Spinal cord (tissue), 10 donors: Measurements from ENCODE around the gene PMS2. TPM values are rescaled to one million over a fixed set of nuclear protein-coding genes. Genes with fewer than 3 reads are reported as not detected.
"Not testable (repeated sequence)": the region's sequence is repeated elsewhere in the genome, so short reads cannot be mapped to it uniquely, and the experiment has no call there.

Experiments used
- DNase-seq, 6 donors: peaks; one replicate each; pipeline versions ENCODE4 v3.0.0 to v3.0.0-alpha.2; 2013 to 2015; ENCODE audit warnings: low spot score in 6 of 6, low read depth in 4 of 6
- H3K27ac ChIP-seq: one replicate; pipeline ENCODE4 v1.5.1; 2013; ENCODE audit warnings: low read depth, low read length, control low read depth
- H3K27me3 ChIP-seq: one replicate; pipeline ENCODE4 v1.6.1; 2013; ENCODE audit warnings: low read length; ENCODE audit not compliant: control insufficient read depth, insufficient read depth
- H3K36me3 ChIP-seq: one replicate; pipeline ENCODE4 v1.6.1; 2013; ENCODE audit warnings: low read length; ENCODE audit not compliant: control insufficient read depth, insufficient read depth
- H3K4me1 ChIP-seq: one replicate; pipeline ENCODE4 v1.6.1; 2013; ENCODE audit warnings: low read length; ENCODE audit not compliant: control insufficient read depth, insufficient read depth
- H3K4me3 ChIP-seq: one replicate; pipeline ENCODE4 v1.5.1; 2013; ENCODE audit warnings: low read depth, low read length, control low read depth
- H3K9me3 ChIP-seq: one replicate; pipeline ENCODE4 v1.6.1; 2013; ENCODE audit warnings: low read length; ENCODE audit not compliant: control insufficient read depth, insufficient read depth
- WGBS: methylation state at CpG from one replicate; pipeline ENCODE4 v1.1.5; 2013; ENCODE audit warnings: missing lambda C conversion rate; ENCODE audit not compliant: insufficient coverage; 5-methylcytosine and 5-hydroxymethylcytosine counted together
- long read RNA-seq, 4 donors: transcript quantifications; one replicate each; lab custom pipeline, GENCODE V29; 2026
- polyA plus RNA-seq, 2 donors: library from polyadenylated mRNA; unstranded; fragments of 120-200 nt; gene quantifications; one replicate each; pipeline ENCODE4 v1.2.1, GENCODE V29; 2013; ENCODE audit not compliant: insufficient read length in 2 of 2
- total RNA-seq, 2 donors: library from RNA; depleted of rRNA in 1 of 2; stranded (reverse); fragments of 120-200 nt in 1 of 2; fragments of >200 nt in 1 of 2; gene quantifications; one replicate each; pipeline versions ENCODE4 v1.2.3 to v1.2.4, GENCODE V29; 2013 to 2014
- donor health status: healthy.

PMS2 gene, protein sequence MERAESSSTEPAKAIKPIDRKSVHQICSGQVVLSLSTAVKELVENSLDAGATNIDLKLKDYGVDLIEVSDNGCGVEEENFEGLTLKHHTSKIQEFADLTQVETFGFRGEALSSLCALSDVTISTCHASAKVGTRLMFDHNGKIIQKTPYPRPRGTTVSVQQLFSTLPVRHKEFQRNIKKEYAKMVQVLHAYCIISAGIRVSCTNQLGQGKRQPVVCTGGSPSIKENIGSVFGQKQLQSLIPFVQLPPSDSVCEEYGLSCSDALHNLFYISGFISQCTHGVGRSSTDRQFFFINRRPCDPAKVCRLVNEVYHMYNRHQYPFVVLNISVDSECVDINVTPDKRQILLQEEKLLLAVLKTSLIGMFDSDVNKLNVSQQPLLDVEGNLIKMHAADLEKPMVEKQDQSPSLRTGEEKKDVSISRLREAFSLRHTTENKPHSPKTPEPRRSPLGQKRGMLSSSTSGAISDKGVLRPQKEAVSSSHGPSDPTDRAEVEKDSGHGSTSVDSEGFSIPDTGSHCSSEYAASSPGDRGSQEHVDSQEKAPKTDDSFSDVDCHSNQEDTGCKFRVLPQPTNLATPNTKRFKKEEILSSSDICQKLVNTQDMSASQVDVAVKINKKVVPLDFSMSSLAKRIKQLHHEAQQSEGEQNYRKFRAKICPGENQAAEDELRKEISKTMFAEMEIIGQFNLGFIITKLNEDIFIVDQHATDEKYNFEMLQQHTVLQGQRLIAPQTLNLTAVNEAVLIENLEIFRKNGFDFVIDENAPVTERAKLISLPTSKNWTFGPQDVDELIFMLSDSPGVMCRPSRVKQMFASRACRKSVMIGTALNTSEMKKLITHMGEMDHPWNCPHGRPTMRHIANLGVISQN
- total RNA-seq (10 to 100 TPM; 25.6 to 32.7 TPM), polyA plus RNA-seq (10 to 100 TPM; 21.7 to 25.9 TPM)
- long read RNA-seq, donor 1, partial matches to known transcripts, result 0 of 1 reads
- long read RNA-seq, donor 1, other reads (novel, unspliced or antisense), result 0 of 1 reads
- long read RNA-seq, donor 2, result 0 reads
- long read RNA-seq, donor 3, partial matches to known transcripts, result 0 of 2 reads
- long read RNA-seq, donor 3, other reads (novel, unspliced or antisense), result 0 of 2 reads
- long read RNA-seq, donor 4, partial matches to known transcripts, result 0 of 2 reads
- long read RNA-seq, donor 4, other reads (novel, unspliced or antisense), result 0 of 2 reads

DNA sequence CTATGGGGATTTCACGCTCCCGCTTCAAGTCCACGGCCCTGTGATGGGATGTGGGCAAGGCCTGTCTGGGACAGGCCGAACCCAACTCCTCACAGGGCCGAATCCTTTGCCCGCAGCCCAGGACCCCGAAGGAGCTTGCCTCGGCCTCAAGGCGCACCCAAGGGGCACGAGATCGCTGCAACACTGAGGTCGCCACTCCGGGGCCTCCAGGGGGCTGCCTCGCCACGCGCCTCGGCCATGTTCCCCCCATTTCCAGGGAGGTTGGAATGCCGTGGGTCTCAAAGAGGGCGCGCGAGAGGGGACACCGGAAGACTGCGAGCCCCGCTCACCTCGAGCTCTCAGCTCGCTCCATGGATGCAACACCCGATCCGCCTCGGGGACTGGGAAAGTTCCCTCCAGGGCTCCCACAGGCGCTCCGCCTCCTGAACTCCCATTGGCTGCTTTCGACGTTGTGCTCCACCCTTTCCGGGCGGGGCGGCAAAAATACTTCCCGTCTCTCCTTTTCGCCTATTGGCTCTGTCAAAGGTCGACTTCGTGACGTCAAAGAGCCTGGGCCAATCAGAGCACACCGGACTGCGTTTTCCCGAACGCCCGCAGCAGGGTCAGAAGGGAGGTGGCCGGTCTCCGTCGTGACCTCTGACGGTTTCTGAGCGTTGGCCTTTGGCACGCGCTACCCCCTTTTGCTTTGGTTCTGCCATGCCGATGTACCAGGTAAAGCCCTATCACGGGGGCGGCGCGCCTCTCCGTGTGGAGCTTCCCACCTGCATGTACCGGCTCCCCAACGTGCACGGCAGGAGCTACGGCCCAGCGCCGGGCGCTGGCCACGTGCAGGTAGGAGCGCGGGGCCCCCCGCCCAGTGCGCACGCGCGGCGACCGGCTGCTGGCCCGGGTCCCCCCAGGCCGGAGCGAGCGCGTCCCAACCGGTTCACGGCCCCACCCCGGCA is at the start of gene PMS2, which contains the start of gene AIMP2:
PMS2 (minus strand) TSS at position 382 of the 944 bp plus-strand sequence; CDS start at position 352, 30 bp downstream.
AIMP2 (plus strand) TSS at position 605 of the 944 bp plus-strand sequence; CDS start at position 697, 92 bp downstream.
- under 1% methylated on average over 84 of the region's 84 CpGs for WGBS
- H3K27ac ChIP-seq, result peak within 1 kb of the TSS; percentile 93
- H3K4me1 ChIP-seq, result peaks cover 8% of the 10 kb centered on the region
- no peaks in the 10 kb centered on the region for H3K27me3 ChIP-seq
- H3K36me3 ChIP-seq, result peaks cover 14% of the 10 kb centered on the region
- H3K4me3 ChIP-seq, result peak within 1 kb of the TSS; percentile 96
- no peaks in the 10 kb centered on the region for H3K9me3 ChIP-seq
- DNase-seq, result peak; percentile 99 to 100 (median 99)

- H3K4me1 ChIP-seq, result peaks cover 20% of the 10 kb centered on the region
- H3K4me3 ChIP-seq, result no peak overlapping the region
- peaks cover 16% of the 10 kb centered on the region for H3K36me3 ChIP-seq
- no peaks in the 10 kb centered on the region for H3K9me3 ChIP-seq
- WGBS, result 100% methylated on average over 1 of the region's 14 CpGs
- no peak for DNase-seq
- H3K27ac ChIP-seq, result no peak overlapping the region
- no peaks in the 10 kb centered on the region for H3K27me3 ChIP-seq
Observed at GRCh38 chr7:6057316-6058129, 48.7 kb upstream of the PMS2 start.

GRCh38 chr7:6056616-6057015 is 47.8 kb upstream of the PMS2 start:
- WGBS, result no CpG with 5 or more reads among the region's 1 CpG
- H3K4me1 ChIP-seq, result peaks cover 20% of the 10 kb centered on the region
- no peak overlapping the region for H3K27ac ChIP-seq
- H3K27me3 ChIP-seq, result no peaks in the 10 kb centered on the region
- peaks cover 20% of the 10 kb centered on the region for H3K36me3 ChIP-seq
- no peak overlapping the region for H3K4me3 ChIP-seq
- H3K9me3 ChIP-seq, result no peaks in the 10 kb centered on the region
- DNase-seq, result no peak

GRCh38 chr7:6051185-6051584 is 42.3 kb upstream of the PMS2 start:
- 98% methylated on average over 8 of the region's 9 CpGs for WGBS
- H3K27ac ChIP-seq, H3K4me1 ChIP-seq, H3K27me3 ChIP-seq, H3K9me3 ChIP-seq, H3K4me3 ChIP-seq, DNase-seq: not testable (repeated sequence)
- peaks cover 49% of the 10 kb centered on the region for H3K36me3 ChIP-seq

- no CpG with 5 or more reads among the region's 4 CpGs for WGBS
- Histone ChIP-seq H3K36me3 (peaks cover 53% of the 10 kb centered on the region), H3K9me3 (no peaks in the 10 kb centered on the region), H3K4me3 (no peak overlapping the region), H3K27me3 (no peaks in the 10 kb centered on the region), H3K4me1 (no peaks in the 10 kb centered on the region), H3K27ac (no peak overlapping the region)
- no peak for DNase-seq
Observed at GRCh38 chr7:6049780-6050179, 40.9 kb upstream of the PMS2 start.

DNA sequence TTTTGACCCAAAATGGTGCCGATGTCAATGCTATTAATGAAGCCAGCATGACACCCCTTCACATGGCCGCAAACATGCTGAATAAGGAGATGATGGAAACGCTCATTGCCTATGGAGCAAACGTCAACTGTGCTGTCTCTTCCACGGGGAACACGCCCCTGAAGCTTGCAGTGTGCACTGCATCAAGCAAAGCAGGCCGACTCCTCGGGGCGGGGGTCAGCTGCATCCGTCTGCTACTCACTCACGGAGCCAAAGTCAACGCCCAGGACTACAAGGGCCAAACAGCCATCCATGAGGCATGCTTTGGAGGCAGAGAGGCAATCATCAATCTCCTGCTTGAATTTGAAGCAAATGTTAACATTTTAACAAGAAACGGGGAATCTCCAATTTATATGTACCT is 26.8 kb upstream of the PMS2 start:
- Histone ChIP-seq H3K27ac (no peak overlapping the region), H3K4me1 (no peaks in the 10 kb centered on the region), H3K4me3 (no peak overlapping the region), H3K9me3 (no peaks in the 10 kb centered on the region), H3K27me3 (no peaks in the 10 kb centered on the region), H3K36me3 (peaks cover 62% of the 10 kb centered on the region)
- WGBS, result 95% methylated on average over 13 of the region's 13 CpGs
- no peak for DNase-seq

DNA sequence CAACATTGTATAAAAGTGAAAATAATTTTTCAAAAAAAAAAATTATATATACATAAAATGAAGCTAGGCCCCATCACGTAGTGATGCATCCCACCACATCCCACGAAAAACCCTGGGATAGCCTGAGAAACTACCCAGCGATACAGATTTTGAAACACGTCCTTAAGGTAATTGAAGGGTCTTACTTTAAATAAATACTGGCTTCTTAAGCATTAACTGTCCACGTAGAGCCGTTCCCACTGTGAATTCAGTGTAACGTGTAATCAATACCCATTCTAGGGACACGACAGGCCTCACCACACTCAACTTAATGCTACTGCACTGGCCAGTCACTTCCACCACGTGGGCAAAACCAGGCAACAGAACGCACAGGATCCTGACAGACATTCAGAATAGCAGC is 26.3 kb upstream of the PMS2 start:
- H3K9me3 ChIP-seq, result no peaks in the 10 kb centered on the region
- no peak for DNase-seq
- H3K4me3 ChIP-seq, result no peak overlapping the region
- H3K4me1 ChIP-seq, result no peaks in the 10 kb centered on the region
- peaks cover 60% of the 10 kb centered on the region for H3K36me3 ChIP-seq
- no peaks in the 10 kb centered on the region for H3K27me3 ChIP-seq
- WGBS, result 94% methylated on average over 8 of the region's 10 CpGs
- H3K27ac ChIP-seq, result no peak overlapping the region

- no peak for DNase-seq
- 94% methylated on average over 4 of the region's 7 CpGs for WGBS
- Histone ChIP-seq H3K4me3 (no peak overlapping the region), H3K4me1 (no peaks in the 10 kb centered on the region), H3K9me3 (no peaks in the 10 kb centered on the region), H3K36me3 (peaks cover 58% of the 10 kb centered on the region), H3K27ac (no peak overlapping the region), H3K27me3 (no peaks in the 10 kb centered on the region)
Observed at GRCh38 chr7:6032641-6033040, 23.8 kb upstream of the PMS2 start.
